GM13977 (cell line): ENCODE data around the gene KRT84.

Source experiments
- DNase-seq: peaks from one replicate; pipeline ENCODE4 v3.0.0; 2012; ENCODE audit warnings: low spot score
- CTCF ChIP-seq: IDR thresholded peaks from 2 replicates; pipeline ENCODE4 v1.5.1; 2012; ENCODE audit warnings: mild to moderate bottlenecking, control low read depth; ENCODE audit not compliant: insufficient read depth; ENCODE audit errors: extremely low read depth, missing control alignments
- in situ Hi-C: fragments of 300-500 bp; cut with MboI; formaldehyde crosslinking; loops from one replicate; pipeline ENCODE4 v1.12.0; 2022; ENCODE audit warnings: low sequenced_read_pairs, low pct_unique_long_range_greater_than_20kb, mixed read lengths, inconsistent platforms; ENCODE audit not compliant: unreplicated experiment

The KRT84 gene

GRCh38 chr12:52417740-52418139 is 32.3 kb upstream of the KRT84 start:
- DNase-seq = no peak
- TF ChIP-seq CTCF = no peak
- in situ Hi-C loops = no loop called here

GRCh38 chr12:52416795-52417194 is 31.3 kb upstream of the KRT84 start:
- in situ Hi-C loops = no loop called here
- TF ChIP-seq CTCF = no peak
- no peak for DNase-seq

- DNase-seq = no peak
- TF ChIP-seq CTCF = no peak
- in situ Hi-C loops = no loop called here
Measured at GRCh38 chr12:52415870-52416750, 30.7 kb upstream of the KRT84 start.

- TF ChIP-seq CTCF = no peak
- in situ Hi-C loops = no loop called here
- DNase-seq = no peak
Measured at GRCh38 chr12:52414936-52415335, 29.5 kb upstream of the KRT84 start.

GRCh38 chr12:52413782-52414345 is 28.4 kb upstream of the KRT84 start:
- DNase-seq = no peak
- peak; percentile 4 for TF ChIP-seq CTCF
- in situ Hi-C loops = no loop called here

GRCh38 chr12:52413202-52413601 is 27.8 kb upstream of the KRT84 start:
- DNase-seq = no peak
- in situ Hi-C loops = no loop called here
- no peak for TF ChIP-seq CTCF
